Trophoblast cell (in vitro differentiated cells and primary cell): Measurements from ENCODE around the gene RBM26.

Experiments
- DNase-seq, 2 donors: peaks; one replicate each; pipeline ENCODE4 v3.0.0-alpha.2; 2016
- H2AFZ ChIP-seq: 2 replicates; pipeline ENCODE4 v1.6.1; 2013; ENCODE audit warnings: low read length, moderate library complexity, mild to moderate bottlenecking; ENCODE audit not compliant: insufficient read depth, poor library complexity
- H2AK5ac ChIP-seq: 2 replicates; pipeline ENCODE4 v1.6.1; 2013; ENCODE audit warnings: mild to moderate bottlenecking, low read length
- H2BK120ac ChIP-seq: 2 replicates; pipeline ENCODE4 v1.6.1; 2013; ENCODE audit warnings: low read length, mild to moderate bottlenecking, moderate library complexity; ENCODE audit not compliant: insufficient read depth, poor library complexity
- H2BK12ac ChIP-seq: 2 replicates; pipeline ENCODE4 v1.6.1; 2013; ENCODE audit warnings: mild to moderate bottlenecking, low read length, moderate library complexity
- H2BK5ac ChIP-seq: 2 replicates; pipeline ENCODE4 v1.6.1; 2013; ENCODE audit warnings: low read length, low read depth, moderate library complexity, mild to moderate bottlenecking; ENCODE audit not compliant: poor library complexity
- H3K14ac ChIP-seq: 2 replicates; pipeline ENCODE4 v1.6.1; 2013; ENCODE audit warnings: mild to moderate bottlenecking, low read length
- H3K18ac ChIP-seq: 2 replicates; pipeline ENCODE4 v1.6.1; 2013; ENCODE audit warnings: mild to moderate bottlenecking, low read length
- H3K23ac ChIP-seq: 2 replicates; pipeline ENCODE4 v1.6.1; 2013; ENCODE audit warnings: low read length
- H3K27ac ChIP-seq: 2 replicates; pipeline ENCODE4 v1.5.1; 2013; ENCODE audit warnings: low read depth, mild to moderate bottlenecking, inconsistent platforms, low read length, moderate library complexity
- H3K27me3 ChIP-seq: 2 replicates; pipeline ENCODE4 v1.6.1; 2013; ENCODE audit warnings: inconsistent platforms, mild to moderate bottlenecking, low read length, moderate library complexity; ENCODE audit not compliant: insufficient read depth
- H3K36me3 ChIP-seq, 2 experiments: 1 replicate in 1 of 2; 2 replicates in 1 of 2; pipeline ENCODE4 v1.6.1; 2013; ENCODE audit warnings: low read length in 2 of 2, mild to moderate bottlenecking in 2 of 2, moderate library complexity in 1 of 2; ENCODE audit not compliant: insufficient read depth in 2 of 2, control insufficient read depth in 1 of 2
- H3K4ac ChIP-seq: 2 replicates; pipeline ENCODE4 v1.6.1; 2013; ENCODE audit warnings: low read depth, mild to moderate bottlenecking, low read length, moderate library complexity
- H3K4me1 ChIP-seq, 2 experiments: 1 replicate in 1 of 2; 2 replicates in 1 of 2; pipeline ENCODE4 v1.6.1; 2013; ENCODE audit warnings: low read length in 2 of 2, mild to moderate bottlenecking in 2 of 2, moderate library complexity in 1 of 2; ENCODE audit not compliant: insufficient read depth in 2 of 2, control insufficient read depth in 1 of 2
- H3K4me2 ChIP-seq: 2 replicates; pipeline ENCODE4 v1.6.1; 2013; ENCODE audit warnings: inconsistent platforms, mild to moderate bottlenecking, low read length, moderate library complexity
- H3K4me3 ChIP-seq: 2 replicates; pipeline ENCODE4 v1.5.1; 2013; ENCODE audit warnings: mild to moderate bottlenecking, low read depth, low read length, inconsistent platforms
- H3K79me1 ChIP-seq: one replicate; pipeline ENCODE4 v1.6.1; 2013; ENCODE audit warnings: low read length
- H3K79me2 ChIP-seq: 2 replicates; pipeline ENCODE4 v1.6.1; 2013; ENCODE audit warnings: low read length, mild to moderate bottlenecking; ENCODE audit not compliant: control insufficient read depth, insufficient read depth, poor library complexity
- H3K9ac ChIP-seq: 2 replicates; pipeline ENCODE4 v1.6.1; 2013; ENCODE audit warnings: mild to moderate bottlenecking, low read length
- H3K9me3 ChIP-seq: 2 replicates; pipeline ENCODE4 v1.6.1; 2013; ENCODE audit warnings: low read depth, mild to moderate bottlenecking, control low read depth, inconsistent platforms, low read length; ENCODE audit not compliant: insufficient read depth
- H4K12ac ChIP-seq: 2 replicates; pipeline ENCODE4 v1.6.1; 2013; ENCODE audit warnings: low read depth, mild to moderate bottlenecking, low read length, moderate library complexity
- H4K8ac ChIP-seq: 2 replicates; pipeline ENCODE4 v1.6.1; 2013; ENCODE audit warnings: low read depth, mild to moderate bottlenecking, low read length, moderate library complexity
- H4K91ac ChIP-seq: one replicate; pipeline ENCODE4 v1.6.1; 2013; ENCODE audit warnings: low read depth, mild to moderate bottlenecking, low read length, moderate library complexity
- WGBS: extraction: QIAGEN DNeasy Blood & Tissue Kit; methylation state at CpG from one replicate; pipeline ENCODE4 v1.1.7; 2013; ENCODE audit warnings: missing lambda C conversion rate; ENCODE audit not compliant: insufficient read length, insufficient coverage; ENCODE audit errors: extremely low coverage; 5-methylcytosine and 5-hydroxymethylcytosine counted together

Gene RBM26

GRCh38 chr13:79439275-79439674 lies 33.2 kb upstream of the RBM26 start:
- no CpG with 5 or more reads among the region's 1 CpG for WGBS
- Histone ChIP-seq H3K4me3 (no peak overlapping the region), H3K4me1 (no peaks in the 10 kb centered on the region), H3K27ac (no peak overlapping the region), H3K23ac (no peak overlapping the region), H3K27me3 (no peaks in the 10 kb centered on the region), H2AK5ac (no peak overlapping the region), H3K79me1 (no peaks in the 10 kb centered on the region), H3K18ac (no peak overlapping the region), H2BK5ac (no peak overlapping the region), H2AFZ (no peak overlapping the region), H2BK12ac (no peak overlapping the region), H3K9me3 (no peaks in the 10 kb centered on the region), H3K9ac (no peak overlapping the region), H2BK120ac (no peak overlapping the region), H4K12ac (no peak overlapping the region), H3K14ac (no peak overlapping the region), H3K4ac (no peak overlapping the region), H4K8ac (no peak overlapping the region), H4K91ac (no peak overlapping the region), H3K79me2 (no peaks in the 10 kb centered on the region), H3K4me2 (no peak overlapping the region), H3K36me3 (no peaks in the 10 kb centered on the region)
- no peak for DNase-seq

- no peak overlapping the region for H3K4me3 ChIP-seq
- H3K79me1 ChIP-seq = no peaks in the 10 kb centered on the region
- no peak overlapping the region for H3K23ac ChIP-seq
- no peak overlapping the region for H3K18ac ChIP-seq
- no peaks in the 10 kb centered on the region for H3K79me2 ChIP-seq
- no peak overlapping the region for H2BK120ac ChIP-seq
- H2AFZ ChIP-seq = no peak overlapping the region
- H2BK12ac ChIP-seq = no peak overlapping the region
- no peak overlapping the region for H3K4me2 ChIP-seq
- no peak overlapping the region for H4K8ac ChIP-seq
- H3K27ac ChIP-seq = no peak overlapping the region
- no peak overlapping the region for H3K9ac ChIP-seq
- no peaks in the 10 kb centered on the region for H3K36me3 ChIP-seq
- no CpG with 5 or more reads among the region's 1 CpG for WGBS
- no peak overlapping the region for H4K91ac ChIP-seq
- DNase-seq = peak in 1 of 2 donors; percentile 61
- H3K4ac ChIP-seq = no peak overlapping the region
- H4K12ac ChIP-seq = no peak overlapping the region
- no peak overlapping the region for H2BK5ac ChIP-seq
- no peaks in the 10 kb centered on the region for H3K4me1 ChIP-seq
- no peaks in the 10 kb centered on the region for H3K27me3 ChIP-seq
- H3K14ac ChIP-seq = no peak overlapping the region
- H3K9me3 ChIP-seq = peaks cover 6% of the 10 kb centered on the region
- no peak overlapping the region for H2AK5ac ChIP-seq
Measured at GRCh38 chr13:79435561-79435990, 29.5 kb upstream of the RBM26 start.

GRCh38 chr13:79434556-79434955 lies 28.5 kb upstream of the RBM26 start:
- no peak for DNase-seq
- Histone ChIP-seq H3K23ac (no peak overlapping the region), H4K91ac (no peak overlapping the region), H3K27ac (no peak overlapping the region), H3K14ac (no peak overlapping the region), H3K36me3 (no peaks in the 10 kb centered on the region), H3K79me2 (no peaks in the 10 kb centered on the region), H3K4me2 (no peak overlapping the region), H2AK5ac (no peak overlapping the region), H4K12ac (no peak overlapping the region), H3K79me1 (no peaks in the 10 kb centered on the region), H3K4ac (no peak overlapping the region), H2AFZ (no peak overlapping the region), H2BK5ac (no peak overlapping the region), H4K8ac (no peak overlapping the region), H3K4me3 (no peak overlapping the region), H2BK120ac (no peak overlapping the region), H3K18ac (no peak overlapping the region), H3K9ac (no peak overlapping the region), H2BK12ac (no peak overlapping the region), H3K4me1 (no peaks in the 10 kb centered on the region), H3K27me3 (no peaks in the 10 kb centered on the region), H3K9me3 (peaks cover 6% of the 10 kb centered on the region)
- no CpG with 5 or more reads among the region's 1 CpG for WGBS

- H3K9ac ChIP-seq = no peak overlapping the region
- H2AFZ ChIP-seq = no peak overlapping the region
- H3K4ac ChIP-seq = no peak overlapping the region
- H3K23ac ChIP-seq = no peak overlapping the region
- H3K79me1 ChIP-seq = no peaks in the 10 kb centered on the region
- no peak overlapping the region for H2BK12ac ChIP-seq
- no peak overlapping the region for H2AK5ac ChIP-seq
- no CpG with 5 or more reads among the region's 11 CpGs for WGBS
- no peaks in the 10 kb centered on the region for H3K4me1 ChIP-seq
- H2BK120ac ChIP-seq = no peak overlapping the region
- H3K27ac ChIP-seq = no peak overlapping the region
- no peak overlapping the region for H4K8ac ChIP-seq
- no peak overlapping the region for H4K12ac ChIP-seq
- no peaks in the 10 kb centered on the region for H3K36me3 ChIP-seq
- H3K18ac ChIP-seq = no peak overlapping the region
- no peaks in the 10 kb centered on the region for H3K79me2 ChIP-seq
- no peaks in the 10 kb centered on the region for H3K27me3 ChIP-seq
- no peak overlapping the region for H3K14ac ChIP-seq
- H2BK5ac ChIP-seq = no peak overlapping the region
- H3K4me2 ChIP-seq = no peak overlapping the region
- H3K9me3 ChIP-seq = peaks cover 6% of the 10 kb centered on the region
- H3K4me3 ChIP-seq = no peak overlapping the region
- no peak for DNase-seq
- no peak overlapping the region for H4K91ac ChIP-seq
Measured at GRCh38 chr13:79432992-79433391, 26.9 kb upstream of the RBM26 start.
